ENCODE measurements around the gene SLC22A23. TPM values are rescaled to one million over a fixed set of nuclear protein-coding genes. Genes with fewer than 3 reads are reported as not detected.

Gene SLC22A23
- total RNA-seq, 4 donors from 2014 or later = 7.1 to 9.6 (median 8.2) TPM

DNA sequence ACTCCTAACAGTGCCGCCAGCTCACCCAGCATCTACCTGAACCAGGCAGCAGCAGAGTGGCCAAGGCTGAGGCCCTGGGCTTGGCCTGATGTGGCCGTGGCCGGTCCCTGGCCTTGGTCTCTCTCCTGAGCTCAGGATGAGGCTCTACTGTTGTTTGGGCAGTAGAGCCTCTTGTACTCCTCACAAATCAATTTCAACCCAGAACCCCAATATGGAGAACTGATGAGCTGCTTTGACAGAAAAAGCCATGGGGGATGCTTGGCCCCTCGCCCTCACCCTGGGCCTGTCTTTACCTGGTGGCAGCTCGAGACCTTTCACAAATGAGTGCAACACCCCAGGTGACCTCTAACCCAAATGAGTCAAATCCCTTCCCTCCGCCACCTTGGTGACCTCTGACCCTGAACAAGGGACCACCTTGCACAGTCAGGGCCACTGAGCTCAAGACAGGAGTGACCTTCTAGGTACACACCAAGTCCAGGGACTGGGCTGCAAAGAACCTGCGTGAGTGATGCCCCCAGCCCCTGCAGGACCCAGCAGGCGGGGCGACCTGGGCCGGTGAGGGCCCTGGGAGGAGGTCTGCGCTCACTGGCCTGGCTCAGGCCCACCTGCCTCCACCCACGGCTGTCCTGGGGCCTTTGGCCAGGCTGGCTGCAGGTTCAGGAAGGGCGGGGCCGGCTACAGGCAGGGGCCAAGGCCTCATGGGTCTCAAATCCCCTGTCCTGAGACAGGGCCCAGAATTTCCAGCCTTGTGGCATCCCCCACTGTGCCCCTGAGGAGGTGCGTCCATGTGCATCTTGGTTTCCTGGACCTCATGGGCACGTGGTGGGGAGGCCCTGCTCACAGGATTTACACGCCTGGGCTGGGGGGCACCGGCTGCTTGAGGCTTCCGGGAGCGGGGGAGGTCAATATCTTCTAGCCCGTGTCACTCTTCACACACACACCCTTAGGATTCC, 167.9 kb downstream of the SLC22A23 start:
- WGBS, 2 donors = 80 to 86% methylated on average over 12 to 17 of the region's 21 CpGs
- Histone ChIP-seq H3K36me3 (peaks cover 0 to 11% (median 0%) of the 10 kb centered on the region in 3 donors), H3K27ac (no peak overlapping the region), H3K4me3 (no peak overlapping the region), H3K27me3 (no peaks in the 10 kb centered on the region), H3K4me1 (peaks cover 0 to 16% (median 0%) of the 10 kb centered on the region in 4 donors), H3K9me3 (no peaks in the 10 kb centered on the region)
- no peak for TF ChIP-seq POLR2A (IDR thresholded peaks at IDR 0.05)
- TF ChIP-seq EP300 (IDR thresholded peaks at IDR 0.05) = no peak
- TF ChIP-seq, protein P1, sequence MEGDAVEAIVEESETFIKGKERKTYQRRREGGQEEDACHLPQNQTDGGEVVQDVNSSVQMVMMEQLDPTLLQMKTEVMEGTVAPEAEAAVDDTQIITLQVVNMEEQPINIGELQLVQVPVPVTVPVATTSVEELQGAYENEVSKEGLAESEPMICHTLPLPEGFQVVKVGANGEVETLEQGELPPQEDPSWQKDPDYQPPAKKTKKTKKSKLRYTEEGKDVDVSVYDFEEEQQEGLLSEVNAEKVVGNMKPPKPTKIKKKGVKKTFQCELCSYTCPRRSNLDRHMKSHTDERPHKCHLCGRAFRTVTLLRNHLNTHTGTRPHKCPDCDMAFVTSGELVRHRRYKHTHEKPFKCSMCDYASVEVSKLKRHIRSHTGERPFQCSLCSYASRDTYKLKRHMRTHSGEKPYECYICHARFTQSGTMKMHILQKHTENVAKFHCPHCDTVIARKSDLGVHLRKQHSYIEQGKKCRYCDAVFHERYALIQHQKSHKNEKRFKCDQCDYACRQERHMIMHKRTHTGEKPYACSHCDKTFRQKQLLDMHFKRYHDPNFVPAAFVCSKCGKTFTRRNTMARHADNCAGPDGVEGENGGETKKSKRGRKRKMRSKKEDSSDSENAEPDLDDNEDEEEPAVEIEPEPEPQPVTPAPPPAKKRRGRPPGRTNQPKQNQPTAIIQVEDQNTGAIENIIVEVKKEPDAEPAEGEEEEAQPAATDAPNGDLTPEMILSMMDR (IDR thresholded peaks at IDR 0.05) = no peak
- no peak for DNase-seq (ENCODE audit: low spot score in 2 of 2)

- Histone ChIP-seq H3K4me3 (no peak overlapping the region), H3K36me3 (peaks cover 0 to 19% (median 0%) of the 10 kb centered on the region in 3 donors), H3K27me3 (no peaks in the 10 kb centered on the region), H3K4me1 (peaks cover 0 to 20% (median 0%) of the 10 kb centered on the region in 4 donors), H3K9me3 (no peaks in the 10 kb centered on the region), H3K27ac (no peak overlapping the region)
- DNase-seq (ENCODE audit: low spot score in 2 of 2) = no peak
- 88 to 89% methylated on average over 17 of the region's 17 CpGs for WGBS, 2 donors
- TF ChIP-seq EP300 (IDR thresholded peaks at IDR 0.05) = no peak
- TF ChIP-seq POLR2A (IDR thresholded peaks at IDR 0.05) = no peak
- TF ChIP-seq, protein P1 (IDR thresholded peaks at IDR 0.05) = no peak
Observed at GRCh38 chr6:3287976-3288707, 168.7 kb downstream of the SLC22A23 start.

DNA sequence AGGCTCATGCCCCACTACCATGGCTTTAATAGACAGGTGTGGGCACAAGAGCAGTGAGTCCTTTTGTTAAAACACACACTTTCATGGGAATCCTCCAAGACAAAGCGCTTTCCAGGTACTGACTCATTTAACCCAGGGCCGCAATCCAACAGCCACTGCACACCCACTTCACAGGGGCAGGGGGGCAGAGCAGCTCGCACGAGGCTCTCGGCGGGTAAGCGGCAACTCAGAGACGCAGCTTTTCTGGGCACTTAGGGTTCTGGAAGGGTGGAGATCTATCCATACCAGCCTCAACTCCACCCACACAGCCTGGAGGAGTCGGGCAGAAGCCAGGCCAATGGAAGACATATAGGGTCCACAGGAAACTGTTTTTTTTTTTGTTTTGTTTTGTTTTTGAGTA, 169.5 kb downstream of the SLC22A23 start:
- no peak overlapping the region for H3K27ac ChIP-seq
- no peak overlapping the region for H3K4me3 ChIP-seq
- WGBS, 2 donors = 64 to 76% methylated on average over 9 of the region's 9 CpGs
- no peak for TF ChIP-seq EP300 (IDR thresholded peaks at IDR 0.05)
- TF ChIP-seq, protein P1 (IDR thresholded peaks at IDR 0.05) = no peak
- no peak for TF ChIP-seq POLR2A (IDR thresholded peaks at IDR 0.05)
- H3K9me3 ChIP-seq = no peaks in the 10 kb centered on the region
- H3K36me3 ChIP-seq = peaks cover 0 to 25% (median 0%) of the 10 kb centered on the region in 3 donors
- DNase-seq (ENCODE audit: low spot score in 2 of 2) = no peak
- peaks cover 0 to 27% (median 3%) of the 10 kb centered on the region in 4 donors for H3K4me1 ChIP-seq
- no peaks in the 10 kb centered on the region for H3K27me3 ChIP-seq

DNA sequence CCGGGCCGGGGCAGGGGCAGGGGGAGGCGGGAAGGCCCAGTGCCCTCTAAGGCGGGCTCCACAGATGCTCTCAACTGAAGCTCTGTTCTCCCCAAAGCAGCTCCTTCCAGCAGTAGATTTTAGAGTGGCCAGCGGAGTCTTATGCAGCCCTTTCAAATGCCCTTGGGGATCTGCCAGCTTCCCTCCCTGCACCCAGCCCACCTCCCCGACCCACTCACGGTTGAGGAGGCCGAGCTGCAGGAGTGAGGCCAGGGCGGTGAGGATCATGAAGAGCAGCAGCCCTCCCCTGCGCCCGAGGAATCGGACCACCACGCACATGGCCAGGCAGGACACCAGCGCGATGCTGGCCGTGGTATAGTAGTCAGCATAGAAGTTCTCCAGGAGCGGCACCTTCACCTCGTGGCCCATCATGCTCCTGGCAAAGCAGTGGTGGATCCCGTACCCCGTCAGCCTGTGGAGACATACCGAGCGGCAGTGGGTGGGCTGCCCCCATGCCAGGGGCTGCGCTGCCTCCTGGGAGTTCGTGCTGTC, 170.1 kb downstream of the SLC22A23 start:
- Histone ChIP-seq H3K36me3 (peaks cover 0 to 25% (median 0%) of the 10 kb centered on the region in 3 donors), H3K4me3 (no peak overlapping the region), H3K27ac (no peak overlapping the region), H3K4me1 (peaks cover 0 to 33% (median 4%) of the 10 kb centered on the region in 4 donors), H3K27me3 (no peaks in the 10 kb centered on the region), H3K9me3 (no peaks in the 10 kb centered on the region)
- no peak for DNase-seq (ENCODE audit: low spot score in 2 of 2)
- WGBS, 2 donors = 85 to 90% methylated on average over 18 to 22 of the region's 24 CpGs
- TF ChIP-seq, protein P1 (IDR thresholded peaks at IDR 0.05) = no peak
- TF ChIP-seq POLR2A (IDR thresholded peaks at IDR 0.05) (no peak), EP300 (IDR thresholded peaks at IDR 0.05) (no peak)
